GM19397 (cell line): ENCODE results near the gene PTDSS2.
"Not testable (repeated sequence)": the region's sequence is repeated elsewhere in the genome, so short reads cannot be mapped to it uniquely, and the experiment has no call there.

Experiments
- ATAC-seq: cut with Tn5 transposase; IDR thresholded peaks from one replicate; pipeline ENCODE4 v1.9.1; 2021; ENCODE audit warnings: mild to moderate bottlenecking, moderate library complexity; ENCODE audit not compliant: unreplicated experiment

Gene PTDSS2

GRCh38 chr11:429931-430456 lies 20.1 kb upstream of the PTDSS2 start:
- ATAC-seq: no peak

- no peak for ATAC-seq
Measured at GRCh38 chr11:431921-432320, 18.2 kb upstream of the PTDSS2 start.

- ATAC-seq: no peak
Measured at GRCh38 chr11:432501-433100, 17.5 kb upstream of the PTDSS2 start.

GRCh38 chr11:433111-433510 lies 17.0 kb upstream of the PTDSS2 start:
- no peak for ATAC-seq

GRCh38 chr11:433641-434040 lies 16.4 kb upstream of the PTDSS2 start:
- no peak for ATAC-seq

- ATAC-seq: no peak
Measured at GRCh38 chr11:434496-434895, 15.6 kb upstream of the PTDSS2 start.

GRCh38 chr11:434999-435740 lies 14.9 kb upstream of the PTDSS2 start:
- ATAC-seq: not testable (repeated sequence)

GRCh38 chr11:437228-437870 lies 12.7 kb upstream of the PTDSS2 start:
- ATAC-seq: no peak

- ATAC-seq: no peak
Measured at GRCh38 chr11:438101-438844, 11.8 kb upstream of the PTDSS2 start.

GRCh38 chr11:439315-440064 lies 10.6 kb upstream of the PTDSS2 start:
- no peak for ATAC-seq

- ATAC-seq: no peak
Measured at GRCh38 chr11:440065-441042, 9.7 kb upstream of the PTDSS2 start.

- ATAC-seq: no peak
Measured at GRCh38 chr11:441043-441417, 9.0 kb upstream of the PTDSS2 start.

- peak; percentile 63 for ATAC-seq
Measured at GRCh38 chr11:441418-442274, 8.4 kb upstream of the PTDSS2 start, which contains the start of gene ANO9. Gene ANO9, minus strand, starts transcription at chr11:442011. Its CDS starts 85 bp downstream, at chr11:441926.

GRCh38 chr11:442611-443081 lies 7.4 kb upstream of the PTDSS2 start:
- no peak for ATAC-seq

GRCh38 chr11:443542-444199 lies 6.4 kb upstream of the PTDSS2 start:
- ATAC-seq: no peak

- ATAC-seq: no peak
Measured at GRCh38 chr11:444396-445144, 5.5 kb upstream of the PTDSS2 start.
